ENCODE data around the gene GRIK5. TPM values are rescaled to one million over a fixed set of nuclear protein-coding genes. Genes with fewer than 3 reads are reported as not detected.

GRIK5 gene
- total RNA-seq, 1 donor = not detected

- DNase-seq (ENCODE audit: low read depth) = no peak
- TF ChIP-seq CTCF (IDR thresholded peaks at IDR 0.05; ENCODE audit: insufficient read depth, low read depth, low read length) = no peak
- no peak overlapping the region for H3K4me3 ChIP-seq (ENCODE audit: low read depth, low read length)
Observed at GRCh38 chr19:41978470-41978869, 91.5 kb downstream of the GRIK5 start.

GRCh38 chr19:41977916-41978315 is 92.1 kb downstream of the GRIK5 start:
- no peak for TF ChIP-seq CTCF (IDR thresholded peaks at IDR 0.05; ENCODE audit: insufficient read depth, low read depth, low read length)
- no peak for DNase-seq (ENCODE audit: low read depth)
- no peak overlapping the region for H3K4me3 ChIP-seq (ENCODE audit: low read depth, low read length)

- no peak for TF ChIP-seq CTCF (IDR thresholded peaks at IDR 0.05; ENCODE audit: insufficient read depth, low read depth, low read length)
- DNase-seq (ENCODE audit: low read depth) = no peak
- no peak overlapping the region for H3K4me3 ChIP-seq (ENCODE audit: low read depth, low read length)
Observed at GRCh38 chr19:41974652-41975051, 95.4 kb downstream of the GRIK5 start.

GRCh38 chr19:41971363-41971762 is 98.6 kb downstream of the GRIK5 start:
- H3K4me3 ChIP-seq (ENCODE audit: low read depth, low read length) = no peak overlapping the region
- no peak for TF ChIP-seq CTCF (IDR thresholded peaks at IDR 0.05; ENCODE audit: insufficient read depth, low read depth, low read length)
- DNase-seq (ENCODE audit: low read depth) = no peak

GRCh38 chr19:41969772-41970458 is 100.1 kb downstream of the GRIK5 start:
- no peak for TF ChIP-seq CTCF (IDR thresholded peaks at IDR 0.05; ENCODE audit: insufficient read depth, low read depth, low read length)
- DNase-seq (ENCODE audit: low read depth) = no peak
- H3K4me3 ChIP-seq (ENCODE audit: low read depth, low read length) = no peak overlapping the region

GRCh38 chr19:41968751-41969595 is 101.0 kb downstream of the GRIK5 start:
- no peak overlapping the region for H3K4me3 ChIP-seq (ENCODE audit: low read depth, low read length)
- TF ChIP-seq CTCF (IDR thresholded peaks at IDR 0.05; ENCODE audit: insufficient read depth, low read depth, low read length) = no peak
- DNase-seq (ENCODE audit: low read depth) = no peak

Measured in fibroblast of villous mesenchyme (primary cell).